DND-41 (cell line): ENCODE results near the gene HDAC8.

ENCODE experiments used
- ATAC-seq: fragments of 200-7000 bp; cut with Tn5 transposase; 3 replicates; pipeline ENCODE4 v1.9.1; 2021; ENCODE audit warnings: low read depth; ENCODE audit not compliant: insufficient read depth
- DNase-seq: peaks from one replicate; pipeline ENCODE4 v3.0.0-alpha.2; 2020
- H2AFZ ChIP-seq: 2 replicates; pipeline ENCODE4 v1.6.0; 2012; ENCODE audit warnings: low read depth, low read length
- H3K27ac ChIP-seq: 2 replicates; pipeline ENCODE4 v1.5.1; 2012; ENCODE audit warnings: low read length, inconsistent platforms
- H3K27me3 ChIP-seq: fragments of 200-600 bp; sonication (generic); 2 replicates; pipeline ENCODE4 v1.6.0; 2012; ENCODE audit warnings: low read length, mild to moderate bottlenecking, inconsistent platforms; ENCODE audit not compliant: insufficient read depth, poor library complexity
- H3K36me3 ChIP-seq: 2 replicates; pipeline ENCODE4 v1.5.1; 2012; ENCODE audit warnings: low read length, inconsistent platforms; ENCODE audit not compliant: insufficient read depth
- H3K4me1 ChIP-seq: 2 replicates; pipeline ENCODE4 v1.5.1; 2012; ENCODE audit warnings: mild to moderate bottlenecking, low read length; ENCODE audit not compliant: insufficient read depth
- H3K4me2 ChIP-seq: 2 replicates; pipeline ENCODE4 v1.6.0; 2012; ENCODE audit warnings: mild to moderate bottlenecking, moderate library complexity, low read length, inconsistent platforms; ENCODE audit not compliant: insufficient read depth
- H3K4me3 ChIP-seq, 2 experiments: fragments of 200-600 bp in 1 of 2; shearing (Covaris generic) in 1 of 2; 2 replicates each; pipeline ENCODE4 v1.5.1; 2012 to 2016; ENCODE audit warnings: inconsistent platforms in 2 of 2, low read length in 2 of 2, mild to moderate bottlenecking in 2 of 2, low read depth in 1 of 2, moderate library complexity in 1 of 2
- H3K79me2 ChIP-seq: 2 replicates; pipeline ENCODE4 v1.6.0; 2012; ENCODE audit warnings: low read length, inconsistent platforms; ENCODE audit not compliant: insufficient read depth
- H3K9ac ChIP-seq: 2 replicates; pipeline ENCODE4 v1.6.0; 2012; ENCODE audit warnings: low read depth, mild to moderate bottlenecking, inconsistent platforms, low read length, moderate library complexity
- H3K9me3 ChIP-seq: 2 replicates; pipeline ENCODE4 v1.5.1; 2012; ENCODE audit warnings: low read length, moderate library complexity, mild to moderate bottlenecking, inconsistent platforms; ENCODE audit not compliant: insufficient read depth, severe bottlenecking
- H4K20me1 ChIP-seq: 2 replicates; pipeline ENCODE4 v1.6.0; 2012; ENCODE audit warnings: low read length; ENCODE audit not compliant: insufficient read depth
- EZH2 ChIP-seq: IDR thresholded peaks from 3 replicates; pipeline ENCODE4 v1.6.1; 2012; ENCODE audit warnings: borderline replicate concordance, low read depth, mild to moderate bottlenecking, moderate library complexity, low read length, inconsistent platforms; ENCODE audit not compliant: severe bottlenecking
- TF ChIP-seq, protein P1 (sequence below): IDR thresholded peaks from 2 replicates; pipeline ENCODE4 v1.5.1; 2012; ENCODE audit warnings: borderline replicate concordance, low read length, moderate library complexity, mild to moderate bottlenecking; ENCODE audit not compliant: poor library complexity, severe bottlenecking; ENCODE audit errors: extremely low read depth

HDAC8 gene

DNA sequence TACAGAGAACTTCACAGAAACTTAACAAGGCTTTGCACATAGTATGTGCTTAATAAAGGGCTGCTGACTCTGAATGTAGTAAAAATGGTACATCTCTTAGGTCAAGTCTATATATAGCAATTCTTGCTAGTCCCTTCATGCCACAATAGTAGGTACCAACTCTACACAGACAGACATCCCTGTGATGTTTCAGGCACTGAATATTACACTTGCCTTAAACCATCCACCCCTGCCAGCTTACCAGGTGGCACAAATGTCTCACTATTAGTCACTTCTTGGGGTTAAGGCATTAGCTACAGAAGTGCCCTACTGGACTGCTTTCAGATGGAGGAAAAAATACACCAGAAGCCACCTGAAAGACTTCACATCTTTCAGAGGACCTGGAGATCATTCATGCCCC lies 180.6 kb downstream of the HDAC8 start:
- no peak for DNase-seq
- no peak overlapping the region for H2AFZ ChIP-seq
- no peak for ATAC-seq
- no peak overlapping the region for H3K4me2 ChIP-seq
- no peaks in the 10 kb centered on the region for H3K9me3 ChIP-seq
- H3K9ac ChIP-seq = no peak overlapping the region
- H3K27me3 ChIP-seq = no peaks in the 10 kb centered on the region
- TF ChIP-seq, protein P1, sequence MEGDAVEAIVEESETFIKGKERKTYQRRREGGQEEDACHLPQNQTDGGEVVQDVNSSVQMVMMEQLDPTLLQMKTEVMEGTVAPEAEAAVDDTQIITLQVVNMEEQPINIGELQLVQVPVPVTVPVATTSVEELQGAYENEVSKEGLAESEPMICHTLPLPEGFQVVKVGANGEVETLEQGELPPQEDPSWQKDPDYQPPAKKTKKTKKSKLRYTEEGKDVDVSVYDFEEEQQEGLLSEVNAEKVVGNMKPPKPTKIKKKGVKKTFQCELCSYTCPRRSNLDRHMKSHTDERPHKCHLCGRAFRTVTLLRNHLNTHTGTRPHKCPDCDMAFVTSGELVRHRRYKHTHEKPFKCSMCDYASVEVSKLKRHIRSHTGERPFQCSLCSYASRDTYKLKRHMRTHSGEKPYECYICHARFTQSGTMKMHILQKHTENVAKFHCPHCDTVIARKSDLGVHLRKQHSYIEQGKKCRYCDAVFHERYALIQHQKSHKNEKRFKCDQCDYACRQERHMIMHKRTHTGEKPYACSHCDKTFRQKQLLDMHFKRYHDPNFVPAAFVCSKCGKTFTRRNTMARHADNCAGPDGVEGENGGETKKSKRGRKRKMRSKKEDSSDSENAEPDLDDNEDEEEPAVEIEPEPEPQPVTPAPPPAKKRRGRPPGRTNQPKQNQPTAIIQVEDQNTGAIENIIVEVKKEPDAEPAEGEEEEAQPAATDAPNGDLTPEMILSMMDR = no peak
- TF ChIP-seq EZH2 = no peak
- H3K27ac ChIP-seq = no peak overlapping the region
- no peaks in the 10 kb centered on the region for H3K79me2 ChIP-seq
- no peaks in the 10 kb centered on the region for H4K20me1 ChIP-seq
- no peaks in the 10 kb centered on the region for H3K36me3 ChIP-seq
- no peak overlapping the region for H3K4me3 ChIP-seq
- H3K4me1 ChIP-seq = no peaks in the 10 kb centered on the region

DNA sequence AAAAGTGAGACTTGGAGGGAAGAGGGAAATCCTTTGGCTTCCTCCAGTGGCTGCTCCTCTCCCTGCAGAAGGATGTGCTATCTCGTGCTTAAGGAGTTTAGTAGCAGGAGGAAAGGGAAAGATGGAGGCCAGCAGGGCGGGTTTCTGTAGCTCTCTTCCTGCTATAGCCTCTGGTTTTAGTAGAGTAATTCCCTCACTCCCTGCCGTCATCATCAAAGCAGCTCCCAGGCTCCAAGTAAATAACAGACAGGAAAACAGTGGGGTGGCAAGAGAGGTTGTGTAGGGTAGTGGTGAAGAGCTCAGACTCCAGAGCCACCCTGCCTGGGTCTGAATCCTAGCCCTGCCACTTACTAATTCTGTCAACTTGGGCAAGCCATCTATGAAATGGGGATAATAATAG lies 185.4 kb downstream of the HDAC8 start:
- TF ChIP-seq EZH2 = no peak
- TF ChIP-seq, protein P1 = no peak
- Histone ChIP-seq H3K79me2 (no peaks in the 10 kb centered on the region), H2AFZ (no peak overlapping the region), H3K9ac (no peak overlapping the region), H4K20me1 (no peaks in the 10 kb centered on the region), H3K4me3 (no peak overlapping the region), H3K27ac (no peak overlapping the region), H3K27me3 (no peaks in the 10 kb centered on the region), H3K9me3 (no peaks in the 10 kb centered on the region), H3K4me1 (no peaks in the 10 kb centered on the region), H3K4me2 (no peak overlapping the region), H3K36me3 (no peaks in the 10 kb centered on the region)
- ATAC-seq = no peak
- no peak for DNase-seq

DNA sequence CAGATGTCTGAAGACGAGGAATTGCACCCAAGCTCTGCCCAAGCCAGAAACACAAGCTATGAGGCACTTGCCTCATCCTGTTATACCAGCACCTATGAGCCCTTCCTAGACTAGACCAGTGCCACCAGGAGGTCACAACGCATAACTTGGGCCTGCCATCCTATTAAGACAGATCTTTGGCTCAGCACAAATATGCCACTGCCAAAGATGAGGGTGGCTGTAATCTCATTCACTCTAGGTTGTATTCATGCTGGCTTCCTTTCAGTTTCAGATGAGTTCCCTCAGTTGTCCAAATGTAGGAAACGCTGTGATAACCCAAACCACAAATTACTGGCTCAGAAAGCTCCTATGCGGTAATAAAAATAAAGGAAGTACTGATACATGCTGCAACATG lies 190.4 kb downstream of the HDAC8 start:
- H3K27me3 ChIP-seq = no peaks in the 10 kb centered on the region
- no peaks in the 10 kb centered on the region for H4K20me1 ChIP-seq
- no peak overlapping the region for H2AFZ ChIP-seq
- no peak overlapping the region for H3K4me2 ChIP-seq
- no peaks in the 10 kb centered on the region for H3K9me3 ChIP-seq
- no peak for DNase-seq
- H3K79me2 ChIP-seq = no peaks in the 10 kb centered on the region
- TF ChIP-seq, protein P1 = no peak
- TF ChIP-seq EZH2 = no peak
- no peak overlapping the region for H3K9ac ChIP-seq
- no peak overlapping the region for H3K4me3 ChIP-seq
- H3K4me1 ChIP-seq = no peaks in the 10 kb centered on the region
- H3K36me3 ChIP-seq = no peaks in the 10 kb centered on the region
- no peak overlapping the region for H3K27ac ChIP-seq
- no peak for ATAC-seq
